Medulla oblongata (tissue), 1 donor: Measurements from ENCODE around the gene C16orf87.

ENCODE experiments used
- DNase-seq: peaks from one replicate; pipeline ENCODE4 v3.0.0-alpha.2; 2015; ENCODE audit errors: extremely low spot score

Gene C16orf87

GRCh38 chr16:46757339-46758050 lies 73.5 kb downstream of the C16orf87 start:
- no peak for DNase-seq

GRCh38 chr16:46756772-46757171 lies 74.2 kb downstream of the C16orf87 start:
- no peak for DNase-seq

GRCh38 chr16:46753015-46753414 lies 78.0 kb downstream of the C16orf87 start:
- DNase-seq: no peak

- no peak for DNase-seq
Observed at GRCh38 chr16:46751381-46751780, 79.6 kb downstream of the C16orf87 start.

- no peak for DNase-seq
Observed at GRCh38 chr16:46748775-46749705, 81.9 kb downstream of the C16orf87 start.

- DNase-seq: no peak
Observed at GRCh38 chr16:46747777-46748651, 83.0 kb downstream of the C16orf87 start, which contains the start of gene MYLK3. MYLK3 (minus strand) TSS chr16:46748344; CDS start chr16:46748193, 151 bp downstream.

- no peak for DNase-seq
Observed at GRCh38 chr16:46746821-46747776, 83.9 kb downstream of the C16orf87 start.
